ENCODE results near the gene FN1. TPM values are rescaled to one million over a fixed set of nuclear protein-coding genes. Genes with fewer than 3 reads are reported as not detected.

FN1 gene
- total RNA-seq, 1 experiment from 2014 or later, result 11.1 TPM

DNA sequence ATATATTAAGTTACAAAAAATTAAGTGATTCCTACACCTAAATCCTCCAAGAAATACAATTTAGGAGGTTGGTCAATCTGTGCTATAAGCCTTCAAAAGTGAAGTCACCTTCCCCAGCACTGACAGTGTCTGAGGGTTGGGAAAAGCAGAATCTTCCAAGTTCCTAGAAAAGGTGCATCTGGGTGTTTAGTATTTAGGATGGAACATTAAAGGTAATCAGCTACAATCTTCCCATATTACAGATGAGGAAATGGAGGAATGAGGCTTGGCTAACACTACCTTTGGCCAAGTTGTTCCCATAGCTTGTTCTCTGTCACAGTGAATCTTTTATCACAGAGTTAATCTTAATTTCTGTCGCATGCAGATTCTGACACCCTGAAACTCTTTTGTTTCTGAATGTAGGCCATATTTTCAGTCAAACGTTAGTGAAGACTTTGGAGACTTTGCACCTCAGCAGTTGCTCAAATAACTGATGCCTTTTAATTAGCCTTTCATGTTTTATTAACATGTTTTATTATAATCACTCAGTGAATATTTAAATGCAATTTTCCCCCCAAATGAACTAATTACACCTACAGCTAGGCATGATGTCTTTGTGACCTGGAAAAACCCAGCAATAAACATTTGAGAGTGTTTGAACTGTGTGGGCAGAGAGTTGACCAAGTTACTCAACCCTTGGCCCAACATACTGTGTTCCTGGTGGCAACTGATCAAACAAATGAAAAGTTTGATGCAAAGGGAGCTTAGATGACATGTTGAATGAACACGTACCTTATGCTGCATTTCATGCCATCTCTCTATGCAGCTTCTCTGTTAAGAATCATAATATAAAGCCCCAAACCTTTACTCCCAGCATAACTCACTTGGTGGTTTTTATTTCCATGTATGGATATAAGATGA lies 17.6 kb downstream of the FN1 start:
- no peak for ATAC-seq
- H3K27ac ChIP-seq (ENCODE audit: low read depth, low read length), result no peak overlapping the region

DNA sequence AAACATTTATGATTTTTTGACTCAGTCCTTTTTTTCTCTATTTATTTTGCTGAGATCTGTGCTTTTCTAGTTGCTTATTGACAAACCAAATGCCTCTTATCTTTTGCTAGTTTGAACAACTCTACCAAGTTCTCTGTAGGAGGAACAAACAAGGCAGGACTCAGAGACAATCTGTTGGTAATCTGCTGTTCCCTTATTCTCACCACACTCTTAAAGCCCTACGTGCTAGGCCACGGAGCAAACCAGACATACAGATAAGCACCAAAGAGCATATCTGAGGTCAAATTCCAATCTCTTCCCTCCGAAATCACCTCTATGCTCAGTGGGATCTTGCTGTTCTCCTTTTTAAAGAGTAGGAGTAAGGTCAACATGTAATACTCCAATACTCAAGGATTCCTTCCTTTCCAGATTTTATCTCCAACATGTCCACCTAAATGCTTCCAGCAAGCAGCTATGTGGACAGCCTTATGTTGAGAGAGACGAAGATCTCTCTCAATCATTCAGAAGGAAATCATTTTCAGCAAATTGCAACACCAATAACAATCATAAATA lies 18.4 kb downstream of the FN1 start:
- no peak for ATAC-seq

More for the DNA sequence above, 17.6 kb downstream of the FN1 start:
- Histone ChIP-seq H3K9me2 (ENCODE audit: insufficient read depth) (no peaks in the 10 kb centered on the region), H3K36me3 (ENCODE audit: control insufficient read depth in 1 of 2, insufficient read depth in 2 of 2, low read length in 2 of 2) (no peaks in the 10 kb centered on the region), H3K9ac (ENCODE audit: low read length) (no peak overlapping the region), H3K27me3 (ENCODE audit: insufficient read depth, low read length) (peaks cover 4% of the 10 kb centered on the region; the same call in 1 of the 2 replicates), H3K4me1 (ENCODE audit: control insufficient read depth in 1 of 2, insufficient read depth in 2 of 2, low read length in 2 of 2) (peaks cover 0 to 6% of the 10 kb centered on the region in 2 experiments; a peak in 2 of 4 replicates), H3K79me2 (ENCODE audit: insufficient read depth, low read length) (no peaks in the 10 kb centered on the region), H2AFZ (ENCODE audit: low read depth, low read length, poor library complexity, severe bottlenecking) (no peak overlapping the region), H3K4me2 (ENCODE audit: low read length) (no peak overlapping the region), H3K4me3 (replicated peaks in 1 of 2; ENCODE audit: low read depth in 1 of 2, low read length in 2 of 2) (no peak overlapping the region), H3K9me3 (ENCODE audit: control insufficient read depth in 1 of 2, insufficient read depth in 1 of 2, low read depth in 1 of 2, low read length in 2 of 2) (no peaks in the 10 kb centered on the region), H4K20me1 (ENCODE audit: insufficient read depth) (no peaks in the 10 kb centered on the region)
- ChIA-PET CTCF (no interaction called here), RAD21 (ENCODE audit: low non-redundant PET in 1 of 2, low total read pairs in 2 of 2, uncharacterized antibody in 2 of 2, unreplicated experiment in 2 of 2) (no interaction called here), POLR2A (no interaction called here)
- no peak for DNase-seq (ENCODE audit: low read depth, low spot score)
- BruUV-seq (replicated peaks), result no TSS peak
- intact Hi-C loops (cut with micrococcal nuclease), result no loop called here
- TF ChIP-seq RAD21 (IDR thresholded peaks at IDR 0.05; ENCODE audit: low read depth), result no peak
- no peak for TF ChIP-seq ZFX (IDR thresholded peaks at IDR 0.05)
- no peak for TF ChIP-seq CEBPB (IDR thresholded peaks at IDR 0.05; ENCODE audit: low read depth)
- TF ChIP-seq MAX (IDR thresholded peaks at IDR 0.05), result no peak
- TF ChIP-seq, protein P1, sequence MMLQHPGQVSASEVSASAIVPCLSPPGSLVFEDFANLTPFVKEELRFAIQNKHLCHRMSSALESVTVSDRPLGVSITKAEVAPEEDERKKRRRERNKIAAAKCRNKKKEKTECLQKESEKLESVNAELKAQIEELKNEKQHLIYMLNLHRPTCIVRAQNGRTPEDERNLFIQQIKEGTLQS (IDR thresholded peaks at IDR 0.05), result no peak
- no peak for TF ChIP-seq SIN3A (IDR thresholded peaks at IDR 0.05; ENCODE audit: low read depth)
- no peak for TF ChIP-seq FOSL1 (IDR thresholded peaks at IDR 0.05; ENCODE audit: low read depth)
- TF ChIP-seq POLR2A (IDR thresholded peaks at IDR 0.05; ENCODE audit: borderline replicate concordance, extremely low read depth, insufficient read depth, insufficient read length), result no peak
- TF ChIP-seq CBX3 (IDR thresholded peaks at IDR 0.05; ENCODE audit: low read depth), result no peak
- no peak for TF ChIP-seq ZNF274 (IDR thresholded peaks at IDR 0.05; ENCODE audit: low read depth, low read length)
- no peak for TF ChIP-seq JUND (IDR thresholded peaks at IDR 0.05)

More for the DNA sequence above, 18.4 kb downstream of the FN1 start:
- no peak overlapping the region for H3K9ac ChIP-seq (ENCODE audit: low read length)
- DNase-seq (ENCODE audit: low read depth, low spot score), result no peak
- H3K36me3 ChIP-seq (ENCODE audit: control insufficient read depth in 1 of 2, insufficient read depth in 2 of 2, low read length in 2 of 2), result no peaks in the 10 kb centered on the region
- no peak overlapping the region for H3K27ac ChIP-seq (ENCODE audit: low read depth, low read length)
- no TSS peak for BruUV-seq (replicated peaks)
- no peaks in the 10 kb centered on the region for H4K20me1 ChIP-seq (ENCODE audit: insufficient read depth)
- TF ChIP-seq, protein P2, sequence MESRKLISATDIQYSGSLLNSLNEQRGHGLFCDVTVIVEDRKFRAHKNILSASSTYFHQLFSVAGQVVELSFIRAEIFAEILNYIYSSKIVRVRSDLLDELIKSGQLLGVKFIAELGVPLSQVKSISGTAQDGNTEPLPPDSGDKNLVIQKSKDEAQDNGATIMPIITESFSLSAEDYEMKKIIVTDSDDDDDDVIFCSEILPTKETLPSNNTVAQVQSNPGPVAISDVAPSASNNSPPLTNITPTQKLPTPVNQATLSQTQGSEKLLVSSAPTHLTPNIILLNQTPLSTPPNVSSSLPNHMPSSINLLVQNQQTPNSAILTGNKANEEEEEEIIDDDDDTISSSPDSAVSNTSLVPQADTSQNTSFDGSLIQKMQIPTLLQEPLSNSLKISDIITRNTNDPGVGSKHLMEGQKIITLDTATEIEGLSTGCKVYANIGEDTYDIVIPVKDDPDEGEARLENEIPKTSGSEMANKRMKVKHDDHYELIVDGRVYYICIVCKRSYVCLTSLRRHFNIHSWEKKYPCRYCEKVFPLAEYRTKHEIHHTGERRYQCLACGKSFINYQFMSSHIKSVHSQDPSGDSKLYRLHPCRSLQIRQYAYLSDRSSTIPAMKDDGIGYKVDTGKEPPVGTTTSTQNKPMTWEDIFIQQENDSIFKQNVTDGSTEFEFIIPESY (IDR thresholded peaks at IDR 0.05; ENCODE audit: extremely low read depth, insufficient replicate concordance, low read length), result no peak
- TF ChIP-seq TCF7L2 (IDR thresholded peaks at IDR 0.05; ENCODE audit: borderline replicate concordance, extremely low read depth, insufficient read depth, insufficient read length) (no peak), RAD21 (IDR thresholded peaks at IDR 0.05; ENCODE audit: low read depth) (no peak), JUND (IDR thresholded peaks at IDR 0.05) (no peak), EZH2phosphoT487 (IDR thresholded peaks at IDR 0.05; ENCODE audit: borderline replicate concordance) (no peak), FOSL1 (IDR thresholded peaks at IDR 0.05; ENCODE audit: low read depth) (no peak), ELF1 (IDR thresholded peaks at IDR 0.05; ENCODE audit: borderline replicate concordance, low read depth) (no peak), EZH2 (IDR thresholded peaks at IDR 0.05) (no peak), CBX3 (IDR thresholded peaks at IDR 0.05; ENCODE audit: low read depth) (no peak), ZNF274 (IDR thresholded peaks at IDR 0.05; ENCODE audit: low read depth, low read length) (no peak), ZFX (IDR thresholded peaks at IDR 0.05) (no peak), POLR2A (IDR thresholded peaks at IDR 0.05; ENCODE audit: borderline replicate concordance, extremely low read depth, insufficient read depth, insufficient read length) (no peak)
- H3K4me1 ChIP-seq (ENCODE audit: control insufficient read depth in 1 of 2, insufficient read depth in 2 of 2, low read length in 2 of 2), result peaks cover 0 to 6% of the 10 kb centered on the region in 2 experiments; a peak in 2 of 4 replicates
- H3K9me2 ChIP-seq (ENCODE audit: insufficient read depth), result no peaks in the 10 kb centered on the region
- POLR2A ChIA-PET, result no interaction called here
- intact Hi-C loops (cut with micrococcal nuclease), result no loop called here
- RAD21 ChIA-PET (ENCODE audit: low non-redundant PET in 1 of 2, low total read pairs in 2 of 2, uncharacterized antibody in 2 of 2, unreplicated experiment in 2 of 2), result no interaction called here
- no peaks in the 10 kb centered on the region for H3K9me3 ChIP-seq (ENCODE audit: control insufficient read depth in 1 of 2, insufficient read depth in 1 of 2, low read depth in 1 of 2, low read length in 2 of 2)
- H3K79me2 ChIP-seq (ENCODE audit: insufficient read depth, low read length), result no peaks in the 10 kb centered on the region
- CTCF ChIA-PET, result no interaction called here
- peaks cover 4% of the 10 kb centered on the region; the same call in 1 of the 2 replicates for H3K27me3 ChIP-seq (ENCODE audit: insufficient read depth, low read length)
- no peak overlapping the region for H3K4me3 ChIP-seq (replicated peaks in 1 of 2; ENCODE audit: low read depth in 1 of 2, low read length in 2 of 2)
- H3K4me2 ChIP-seq (ENCODE audit: low read length), result no peak overlapping the region
- no peak overlapping the region for H2AFZ ChIP-seq (ENCODE audit: low read depth, low read length, poor library complexity, severe bottlenecking)
